Ovary (tissue), 3 donors: ENCODE measurements around the gene KRTAP19-7.

ENCODE experiments used
- CTCF ChIP-seq, 3 donors: fragments of 450-650 bp in 2 of 3; fragments of 200-600 bp in 1 of 3; IDR thresholded peaks; one replicate each; pipeline versions ENCODE4 v1.5.1 to v1.8.0; 2016 to 2022; ENCODE audit warnings: antibody characterized with exemption in 3 of 3, mild to moderate bottlenecking in 1 of 3
- POLR2A ChIP-seq: fragments of 450-650 bp; IDR thresholded peaks from one replicate; pipeline ENCODE4 v1.6.1; 2017; ENCODE audit warnings: antibody characterized with exemption, mild to moderate bottlenecking, moderate library complexity
- donor health status: DM: no; HTN: no; CAD: no.

GRCh38 chr21:30592140-30592539 lies 31.0 kb upstream of the KRTAP19-7 start, which contains the start of gene KRTAP6-3:
- no peak for TF ChIP-seq CTCF (IDR thresholded peaks at IDR 0.05)
- TF ChIP-seq POLR2A, result no peak
